ENCODE measurements around the gene ATF7IP2. TPM values are rescaled to one million over a fixed set of nuclear protein-coding genes. Genes with fewer than 3 reads are reported as not detected.
A peak's percentile ranks its signal among the peaks of the same experiment; 100 is the strongest.

The ATF7IP2 gene
- total RNA-seq, 2 experiments from 2014 or later = 25.8 to 27.0 TPM

GRCh38 chr16:10519929-10520868 lies 134.3 kb downstream of the ATF7IP2 start:
- CTCF ChIA-PET = interaction anchor here (1.1 to 4.7 kb wide), 5 partner anchors 13 to 399 kb away, joined by 3 to 33 read pairs (median 6); partner anchors contain the start of gene NUBP1
- H3K27me3 Mint-ChIP-seq = peaks cover 9% of the 10 kb centered on the region
- H3K9me3 Mint-ChIP-seq = no peaks in the 10 kb centered on the region
- TF ChIP-seq, protein P1, sequence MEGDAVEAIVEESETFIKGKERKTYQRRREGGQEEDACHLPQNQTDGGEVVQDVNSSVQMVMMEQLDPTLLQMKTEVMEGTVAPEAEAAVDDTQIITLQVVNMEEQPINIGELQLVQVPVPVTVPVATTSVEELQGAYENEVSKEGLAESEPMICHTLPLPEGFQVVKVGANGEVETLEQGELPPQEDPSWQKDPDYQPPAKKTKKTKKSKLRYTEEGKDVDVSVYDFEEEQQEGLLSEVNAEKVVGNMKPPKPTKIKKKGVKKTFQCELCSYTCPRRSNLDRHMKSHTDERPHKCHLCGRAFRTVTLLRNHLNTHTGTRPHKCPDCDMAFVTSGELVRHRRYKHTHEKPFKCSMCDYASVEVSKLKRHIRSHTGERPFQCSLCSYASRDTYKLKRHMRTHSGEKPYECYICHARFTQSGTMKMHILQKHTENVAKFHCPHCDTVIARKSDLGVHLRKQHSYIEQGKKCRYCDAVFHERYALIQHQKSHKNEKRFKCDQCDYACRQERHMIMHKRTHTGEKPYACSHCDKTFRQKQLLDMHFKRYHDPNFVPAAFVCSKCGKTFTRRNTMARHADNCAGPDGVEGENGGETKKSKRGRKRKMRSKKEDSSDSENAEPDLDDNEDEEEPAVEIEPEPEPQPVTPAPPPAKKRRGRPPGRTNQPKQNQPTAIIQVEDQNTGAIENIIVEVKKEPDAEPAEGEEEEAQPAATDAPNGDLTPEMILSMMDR (IDR thresholded peaks at IDR 0.05) = no peak
- H3K36me3 Mint-ChIP-seq (ENCODE audit: low read depth) = no peaks in the 10 kb centered on the region
- DNase-seq = no peak
- no peak overlapping the region for H3K27ac Mint-ChIP-seq
- POLR2A ChIA-PET = no interaction called here
- peaks cover 2% of the 10 kb centered on the region for H3K4me1 Mint-ChIP-seq (ENCODE audit: low read depth)
- ATAC-seq = no peak
- H3K4me3 Mint-ChIP-seq = no peak overlapping the region
- intact Hi-C loops (cut with micrococcal nuclease) = loop anchor here (5.0 kb wide), 1 partner anchor 402 kb away; no protein-coding TSS in a partner anchor

DNA sequence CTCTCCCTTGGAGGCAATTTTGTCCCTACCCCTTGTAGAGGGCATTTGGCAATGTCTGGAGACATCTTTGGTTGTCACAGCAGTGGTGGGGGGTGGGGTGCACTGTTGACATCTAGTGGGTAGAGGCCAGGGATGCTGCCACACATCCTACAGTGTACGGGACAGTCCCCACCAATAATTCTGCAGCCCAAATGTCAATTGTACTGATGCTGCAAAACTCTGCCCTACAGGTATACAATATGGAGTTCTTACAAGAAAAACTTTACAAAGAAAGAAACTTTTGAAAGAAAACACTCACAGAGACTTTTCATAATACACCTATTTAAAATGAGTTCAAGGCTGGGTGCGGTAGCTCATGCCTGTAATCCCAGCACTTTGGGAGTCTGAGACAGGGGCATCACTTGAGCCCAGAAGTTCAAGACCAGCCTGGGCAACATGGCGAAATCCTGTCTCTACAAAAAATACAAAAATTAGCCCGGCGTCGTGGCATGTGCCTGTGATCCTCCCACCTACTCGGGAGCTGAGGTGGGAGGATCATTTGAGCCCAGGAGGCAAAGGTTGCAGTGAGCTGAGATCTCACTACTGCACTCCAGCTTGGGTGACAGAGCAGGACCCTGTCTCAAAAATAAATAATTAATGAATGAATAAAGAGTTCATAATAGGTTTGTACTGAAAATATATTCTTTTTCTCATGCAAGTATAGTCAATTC lies 135.2 kb downstream of the ATF7IP2 start:
- H3K27ac Mint-ChIP-seq = no peak overlapping the region
- no peaks in the 10 kb centered on the region for H3K9me3 Mint-ChIP-seq
- DNase-seq = no peak
- H3K36me3 Mint-ChIP-seq (ENCODE audit: low read depth) = no peaks in the 10 kb centered on the region
- POLR2A ChIA-PET = no interaction called here
- no peak overlapping the region for H3K4me3 Mint-ChIP-seq
- CTCF ChIA-PET = interaction anchor here (0.6 to 4.7 kb wide), 14 partner anchors 10 to 398 kb away, joined by 3 to 33 read pairs (median 3); partner anchors contain the start of gene NUBP1
- ATAC-seq = no peak
- TF ChIP-seq, protein P1 (IDR thresholded peaks at IDR 0.05) = no peak
- H3K4me1 Mint-ChIP-seq (ENCODE audit: low read depth) = peaks cover 2% of the 10 kb centered on the region
- intact Hi-C loops (cut with micrococcal nuclease) = no loop called here
- H3K27me3 Mint-ChIP-seq = peaks cover 9% of the 10 kb centered on the region

DNA sequence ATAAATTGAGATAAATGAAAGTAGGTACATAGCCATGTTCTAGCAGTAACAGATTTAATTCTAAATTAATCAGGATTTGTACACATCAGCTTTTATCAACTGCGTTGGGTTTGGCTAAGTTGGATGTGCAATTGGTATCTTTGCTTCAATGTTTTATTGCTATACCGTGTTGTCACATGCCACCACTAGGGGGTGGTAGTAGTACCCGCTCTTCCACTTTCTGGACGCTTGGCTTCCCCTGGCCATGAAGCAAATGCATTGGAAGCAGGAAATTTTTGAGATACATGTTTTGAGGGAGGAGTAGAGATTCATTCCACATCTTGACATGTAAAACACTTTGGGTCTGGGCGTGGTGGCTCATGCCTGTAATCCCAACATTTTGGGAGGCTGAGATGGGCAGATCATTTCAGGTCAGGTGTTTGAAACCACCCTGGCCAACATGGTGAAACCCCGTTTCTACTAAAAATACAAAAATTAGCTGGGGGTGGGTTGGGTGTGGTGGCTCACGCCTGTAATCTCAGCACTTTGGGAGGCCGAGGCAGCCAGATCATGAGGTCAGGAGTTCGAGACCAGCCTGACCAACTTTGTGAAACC lies 135.9 kb downstream of the ATF7IP2 start:
- Mint-ChIP-seq H3K36me3 (ENCODE audit: low read depth) (no peaks in the 10 kb centered on the region), H3K27me3 (peaks cover 9% of the 10 kb centered on the region), H3K4me3 (no peak overlapping the region), H3K9me3 (no peaks in the 10 kb centered on the region), H3K27ac (no peak overlapping the region), H3K4me1 (ENCODE audit: low read depth) (peaks cover 2% of the 10 kb centered on the region)
- TF ChIP-seq, protein P1 (IDR thresholded peaks at IDR 0.05) = peak; percentile 71
- ChIA-PET CTCF (interaction anchor here (0.6 to 4.7 kb wide), 20 partner anchors 8 to 397 kb away, joined by 3 to 33 read pairs (median 3); partner anchors contain the start of gene NUBP1), POLR2A (no interaction called here)
- intact Hi-C loops (cut with micrococcal nuclease) = no loop called here
- DNase-seq = peak; percentile 61
- peak; percentile 65 for ATAC-seq

- intact Hi-C loops (cut with micrococcal nuclease) = no loop called here
- TF ChIP-seq, protein P1 (IDR thresholded peaks at IDR 0.05) = no peak
- H3K27ac Mint-ChIP-seq = no peak overlapping the region
- peaks cover 2% of the 10 kb centered on the region for H3K4me1 Mint-ChIP-seq (ENCODE audit: low read depth)
- ATAC-seq = no peak
- DNase-seq = no peak
- H3K9me3 Mint-ChIP-seq = no peaks in the 10 kb centered on the region
- peaks cover 9% of the 10 kb centered on the region for H3K27me3 Mint-ChIP-seq
- H3K4me3 Mint-ChIP-seq = no peak overlapping the region
- no peaks in the 10 kb centered on the region for H3K36me3 Mint-ChIP-seq (ENCODE audit: low read depth)
- ChIA-PET CTCF (interaction anchor here (1.0 to 4.7 kb wide), 5 partner anchors 9 to 214 kb away, joined by 3 to 33 read pairs (median 6); no protein-coding TSS in a partner anchor), POLR2A (no interaction called here)
These were observed 137.1 kb downstream of the ATF7IP2 start for GRCh38 chr16:10522966-10523365.

All from activated CD8-positive, alpha-beta T cell treated with anti-CD3 and anti-CD28 coated beads for 36 hours (primary cell).